DOHH2 (cell line): ENCODE measurements around the gene LHX5.

Source experiments
- H3F3A ChIP-seq: fragments of 200-600 bp; sonication (generic), shearing (Covaris generic); 2 replicates; pipeline ENCODE4 v1.6.0; 2016; ENCODE audit warnings: antibody characterized with exemption, mild to moderate bottlenecking; ENCODE audit not compliant: control insufficient read depth, insufficient read depth
- H3K27ac ChIP-seq: fragments of 200-600 bp; sonication (generic); 2 replicates; pipeline ENCODE4 v1.5.1; 2014; ENCODE audit warnings: low read depth, mild to moderate bottlenecking, low read length, moderate library complexity
- H3K27me3 ChIP-seq: fragments of 200-600 bp; sonication (generic); 2 replicates; pipeline ENCODE4 v1.6.1; 2014; ENCODE audit warnings: mild to moderate bottlenecking, low read length, mixed read lengths; ENCODE audit not compliant: control insufficient read depth
- H3K36me3 ChIP-seq: fragments of 200-600 bp; sonication (generic); 2 replicates; pipeline ENCODE4 v1.6.1; 2014; ENCODE audit warnings: mild to moderate bottlenecking, low read length, moderate library complexity, mixed read lengths; ENCODE audit not compliant: control insufficient read depth
- H3K4me1 ChIP-seq: fragments of 200-600 bp; sonication (generic); 2 replicates; pipeline ENCODE4 v1.6.1; 2014; ENCODE audit warnings: mild to moderate bottlenecking, low read length, mixed read lengths; ENCODE audit not compliant: control insufficient read depth
- H3K4me2 ChIP-seq: fragments of 200-600 bp; sonication (generic); 2 replicates; pipeline ENCODE4 v1.6.0; 2014; ENCODE audit warnings: mild to moderate bottlenecking, low read length, moderate library complexity
- H3K4me3 ChIP-seq: fragments of 200-600 bp; sonication (generic); 2 replicates; pipeline ENCODE4 v1.5.1; 2014; ENCODE audit warnings: mild to moderate bottlenecking, low read length, mixed read lengths
- H3K79me2 ChIP-seq: fragments of 200-600 bp; sonication (generic); 2 replicates; pipeline ENCODE4 v1.6.1; 2014; ENCODE audit warnings: mild to moderate bottlenecking, low read length, mixed read lengths; ENCODE audit not compliant: control insufficient read depth
- H3K9me2 ChIP-seq: fragments of 200-600 bp; sonication (generic); replicated peaks from 2 replicates; pipeline ENCODE4 v1.6.1; 2014; ENCODE audit warnings: mild to moderate bottlenecking, low read length, mixed read lengths; ENCODE audit not compliant: control insufficient read depth
- H3K9me3 ChIP-seq: fragments of 200-600 bp; sonication (generic); 2 replicates; pipeline ENCODE4 v1.6.1; 2014; ENCODE audit warnings: antibody characterized with exemption, low read length, mixed read lengths; ENCODE audit not compliant: control insufficient read depth, insufficient read depth
- H4K20me1 ChIP-seq: fragments of 200-600 bp; sonication (generic); 2 replicates; pipeline ENCODE4 v1.6.0; 2014; ENCODE audit warnings: low read depth, mild to moderate bottlenecking, antibody characterized with exemption, low read length, moderate library complexity; ENCODE audit not compliant: control insufficient read depth, insufficient read depth
- CTCF ChIP-seq: fragments of 200-600 bp; sonication (generic); IDR thresholded peaks from one replicate; pipeline ENCODE4 v1.5.1; 2014; ENCODE audit warnings: antibody characterized with exemption, mild to moderate bottlenecking, low read depth, low read length; ENCODE audit not compliant: poor library complexity, severe bottlenecking
- EZH2phosphoT487 ChIP-seq: fragments of 200-600 bp; sonication (generic); IDR thresholded peaks from 2 replicates; pipeline ENCODE4 v1.6.1; 2017; ENCODE audit warnings: borderline replicate concordance, mild to moderate bottlenecking, antibody characterized with exemption, low read length, moderate library complexity, mixed read lengths

Gene LHX5

GRCh38 chr12:113466454-113467141 is 5.1 kb downstream of the LHX5 start:
- Histone ChIP-seq H3K4me3 (no peak overlapping the region), H3K4me1 (no peaks in the 10 kb centered on the region), H3K9me3 (no peaks in the 10 kb centered on the region), H3K9me2 (no peaks in the 10 kb centered on the region), H3K79me2 (no peaks in the 10 kb centered on the region), H4K20me1 (no peaks in the 10 kb centered on the region), H3F3A (no peaks in the 10 kb centered on the region), H3K27ac (no peak overlapping the region), H3K4me2 (no peak overlapping the region), H3K27me3 (peaks cover 34% of the 10 kb centered on the region), H3K36me3 (no peaks in the 10 kb centered on the region)
- TF ChIP-seq CTCF (no peak), EZH2phosphoT487 (no peak)

GRCh38 chr12:113465808-113466453 is 5.7 kb downstream of the LHX5 start:
- H3K27me3 ChIP-seq: peaks cover 34% of the 10 kb centered on the region

GRCh38 chr12:113464852-113465719 is 6.6 kb downstream of the LHX5 start:
- no peak overlapping the region for H3K27ac ChIP-seq
- H3K4me3 ChIP-seq: no peak overlapping the region
- no peak overlapping the region for H3K4me2 ChIP-seq
- H4K20me1 ChIP-seq: no peaks in the 10 kb centered on the region
- TF ChIP-seq EZH2phosphoT487 (no peak), CTCF (no peak)
- peaks cover 29% of the 10 kb centered on the region for H3K27me3 ChIP-seq
- H3F3A ChIP-seq: no peaks in the 10 kb centered on the region
- no peaks in the 10 kb centered on the region for H3K4me1 ChIP-seq
- H3K9me2 ChIP-seq: no peaks in the 10 kb centered on the region
- no peaks in the 10 kb centered on the region for H3K79me2 ChIP-seq
- no peaks in the 10 kb centered on the region for H3K36me3 ChIP-seq
- no peaks in the 10 kb centered on the region for H3K9me3 ChIP-seq

More at GRCh38 chr12:113465808-113466453, 5.7 kb downstream of the LHX5 start:
- Histone ChIP-seq H3K4me2 (no peak overlapping the region), H3K9me3 (no peaks in the 10 kb centered on the region), H3K27ac (no peak overlapping the region), H3K4me1 (no peaks in the 10 kb centered on the region), H3K36me3 (no peaks in the 10 kb centered on the region), H3K9me2 (no peaks in the 10 kb centered on the region), H3K79me2 (no peaks in the 10 kb centered on the region), H3K4me3 (no peak overlapping the region), H3F3A (no peaks in the 10 kb centered on the region), H4K20me1 (no peaks in the 10 kb centered on the region)
- TF ChIP-seq CTCF (no peak), EZH2phosphoT487 (no peak)
